ENCODE measurements around the gene HGD. TPM values are rescaled to one million over a fixed set of nuclear protein-coding genes. Genes with fewer than 3 reads are reported as not detected.
A peak's percentile ranks its signal among the peaks of the same experiment; 100 is the strongest.

The HGD gene
- total and polyA plus RNA-seq, 2 donors from 2014 or later, result 72.0 to 251 TPM

DNA sequence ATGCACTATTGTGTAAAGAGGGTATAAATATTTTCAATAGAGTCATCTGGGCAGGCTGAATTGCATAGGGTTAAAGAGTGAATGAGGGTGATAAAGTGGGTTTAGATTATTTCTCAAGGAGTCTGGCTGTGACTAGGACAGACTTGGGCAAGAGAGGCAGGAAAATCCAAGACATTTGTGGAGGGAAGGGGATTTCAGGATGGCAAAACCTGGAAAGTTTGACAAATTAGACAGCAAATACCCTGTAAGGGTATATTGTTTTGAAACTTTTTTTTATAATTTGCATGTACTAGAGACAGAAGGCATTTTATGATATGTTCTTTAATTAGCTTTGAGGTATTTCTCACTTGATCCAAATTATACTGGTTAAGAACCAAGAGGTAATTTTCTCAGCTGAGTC lies 17.1 kb downstream of the HGD start:
- Histone ChIP-seq H3K36me3 (ENCODE audit: control insufficient read depth in 2 of 3, insufficient read depth in 3 of 3, low read length in 3 of 3) (peaks cover 0 to 12% (median 0%) of the 10 kb centered on the region in 3 donors), H3K4me3 (ENCODE audit: low read length in 3 of 3) (no peak overlapping the region), H3K27ac (ENCODE audit: low read depth in 2 of 2, low read length in 2 of 2) (no peak overlapping the region), H3K9ac (ENCODE audit: low read length in 3 of 3) (no peak overlapping the region), H3K9me3 (ENCODE audit: control insufficient read depth in 2 of 3, insufficient read depth in 1 of 3, low read length in 3 of 3) (no peaks in the 10 kb centered on the region), H3K4me1 (ENCODE audit: control insufficient read depth in 2 of 3, insufficient read depth in 2 of 3, low read depth in 1 of 3, low read length in 3 of 3) (peaks cover 0 to 3% (median 0%) of the 10 kb centered on the region in 3 donors), H3K27me3 (ENCODE audit: control insufficient read depth, insufficient read depth, low read length) (no peaks in the 10 kb centered on the region)
- DNase-seq (no peak), FAIRE-seq (no peak)
- TF ChIP-seq, protein P1, sequence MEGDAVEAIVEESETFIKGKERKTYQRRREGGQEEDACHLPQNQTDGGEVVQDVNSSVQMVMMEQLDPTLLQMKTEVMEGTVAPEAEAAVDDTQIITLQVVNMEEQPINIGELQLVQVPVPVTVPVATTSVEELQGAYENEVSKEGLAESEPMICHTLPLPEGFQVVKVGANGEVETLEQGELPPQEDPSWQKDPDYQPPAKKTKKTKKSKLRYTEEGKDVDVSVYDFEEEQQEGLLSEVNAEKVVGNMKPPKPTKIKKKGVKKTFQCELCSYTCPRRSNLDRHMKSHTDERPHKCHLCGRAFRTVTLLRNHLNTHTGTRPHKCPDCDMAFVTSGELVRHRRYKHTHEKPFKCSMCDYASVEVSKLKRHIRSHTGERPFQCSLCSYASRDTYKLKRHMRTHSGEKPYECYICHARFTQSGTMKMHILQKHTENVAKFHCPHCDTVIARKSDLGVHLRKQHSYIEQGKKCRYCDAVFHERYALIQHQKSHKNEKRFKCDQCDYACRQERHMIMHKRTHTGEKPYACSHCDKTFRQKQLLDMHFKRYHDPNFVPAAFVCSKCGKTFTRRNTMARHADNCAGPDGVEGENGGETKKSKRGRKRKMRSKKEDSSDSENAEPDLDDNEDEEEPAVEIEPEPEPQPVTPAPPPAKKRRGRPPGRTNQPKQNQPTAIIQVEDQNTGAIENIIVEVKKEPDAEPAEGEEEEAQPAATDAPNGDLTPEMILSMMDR (IDR thresholded peaks at IDR 0.05; ENCODE audit: borderline replicate concordance, extremely low read depth, insufficient read depth), result no peak
- intact Hi-C loops (cut with DNase I), result no loop called here

DNA sequence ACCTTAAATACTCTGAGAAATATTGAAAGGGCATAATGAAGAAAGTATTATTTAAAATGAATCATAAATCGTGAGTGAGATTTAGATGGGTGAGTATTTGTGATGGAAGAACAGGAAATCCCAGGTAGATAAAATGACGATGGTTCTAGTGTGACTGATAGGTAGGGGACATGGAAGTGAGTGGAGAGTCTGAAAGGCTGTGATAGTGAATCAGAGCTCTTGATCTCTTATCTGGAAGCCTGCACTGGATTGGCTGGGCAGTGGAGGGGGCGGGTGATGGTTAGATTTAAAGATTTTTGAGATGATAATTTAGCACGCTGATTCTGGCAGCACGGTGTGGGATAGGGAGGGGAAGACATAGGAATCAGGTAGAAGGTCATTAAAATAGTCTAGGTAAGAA lies 20.1 kb downstream of the HGD start:
- peaks cover 0 to 3% (median 2%) of the 10 kb centered on the region in 3 donors for H3K4me1 ChIP-seq (ENCODE audit: control insufficient read depth in 2 of 3, insufficient read depth in 2 of 3, low read depth in 1 of 3, low read length in 3 of 3)
- peaks cover 0 to 5% (median 0%) of the 10 kb centered on the region in 3 donors for H3K36me3 ChIP-seq (ENCODE audit: control insufficient read depth in 2 of 3, insufficient read depth in 3 of 3, low read length in 3 of 3)
- intact Hi-C loops (cut with DNase I), result no loop called here
- FAIRE-seq (no peak), DNase-seq (no peak)
- H3K9me3 ChIP-seq (ENCODE audit: control insufficient read depth in 2 of 3, insufficient read depth in 1 of 3, low read length in 3 of 3), result no peaks in the 10 kb centered on the region
- no peak overlapping the region for H3K4me3 ChIP-seq (ENCODE audit: low read length in 3 of 3)
- H3K27me3 ChIP-seq (ENCODE audit: control insufficient read depth, insufficient read depth, low read length), result no peaks in the 10 kb centered on the region
- no peak overlapping the region for H3K9ac ChIP-seq (ENCODE audit: low read length in 3 of 3)
- TF ChIP-seq, protein P1 (IDR thresholded peaks at IDR 0.05; ENCODE audit: borderline replicate concordance, extremely low read depth, insufficient read depth), result no peak
- H3K27ac ChIP-seq (ENCODE audit: low read depth in 2 of 2, low read length in 2 of 2), result no peak overlapping the region

DNA sequence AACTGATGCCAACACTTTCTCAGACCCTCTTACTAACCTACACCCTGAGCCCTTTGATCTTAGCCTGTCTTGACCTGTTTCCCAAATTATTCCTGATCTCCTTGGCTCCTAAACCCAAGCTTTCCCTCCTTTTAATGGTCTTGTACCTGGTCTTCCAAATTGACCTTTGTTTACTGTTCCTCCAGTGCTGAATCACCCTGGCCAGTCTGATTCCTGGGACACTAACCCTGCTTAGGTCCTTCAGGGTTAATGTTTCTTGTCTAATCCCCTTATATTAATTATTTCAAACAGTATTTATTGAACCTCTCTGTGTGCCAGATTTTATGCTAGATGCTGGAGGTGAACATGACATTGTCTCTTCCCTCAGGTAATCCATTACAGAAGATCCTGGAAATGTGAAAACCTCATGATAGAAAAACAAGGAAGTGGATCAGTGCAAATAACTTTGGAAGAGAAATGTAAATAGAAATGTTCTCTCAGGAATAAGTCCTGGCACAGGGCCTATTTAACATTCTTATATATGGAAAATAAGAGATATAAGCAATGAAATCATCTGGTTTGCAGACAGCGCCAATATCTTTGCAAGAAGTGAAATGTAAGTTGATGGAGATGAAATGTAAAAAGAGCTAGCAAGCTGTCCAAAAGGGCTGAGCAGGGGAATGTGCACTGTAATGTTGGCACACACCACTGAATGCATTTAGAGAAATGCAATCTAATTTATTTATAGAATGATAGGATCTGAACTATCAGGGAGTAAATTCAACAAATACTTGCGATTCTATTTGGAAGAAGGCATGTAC lies 20.7 kb downstream of the HGD start:
- intact Hi-C loops (cut with DNase I), result no loop called here
- H3K9me3 ChIP-seq (ENCODE audit: control insufficient read depth in 2 of 3, insufficient read depth in 1 of 3, low read length in 3 of 3), result no peaks in the 10 kb centered on the region
- no peak overlapping the region for H3K4me3 ChIP-seq (ENCODE audit: low read length in 3 of 3)
- H3K9ac ChIP-seq (ENCODE audit: low read length in 3 of 3), result no peak overlapping the region
- DNase-seq, result no peak
- H3K4me1 ChIP-seq (ENCODE audit: control insufficient read depth in 2 of 3, insufficient read depth in 2 of 3, low read depth in 1 of 3, low read length in 3 of 3), result peaks cover 0 to 3% (median 2%) of the 10 kb centered on the region in 3 donors
- H3K27me3 ChIP-seq (ENCODE audit: control insufficient read depth, insufficient read depth, low read length), result no peaks in the 10 kb centered on the region
- TF ChIP-seq, protein P1 (IDR thresholded peaks at IDR 0.05; ENCODE audit: borderline replicate concordance, extremely low read depth, insufficient read depth), result no peak
- FAIRE-seq, result no peak
- peak overlapping the region in 1 of 2 donors; percentile 16 for H3K27ac ChIP-seq (ENCODE audit: low read depth in 2 of 2, low read length in 2 of 2)
- H3K36me3 ChIP-seq (ENCODE audit: control insufficient read depth in 2 of 3, insufficient read depth in 3 of 3, low read length in 3 of 3), result peaks cover 0 to 5% (median 0%) of the 10 kb centered on the region in 3 donors
